HG02840 (cell line): ENCODE measurements around the gene SCARF1.

Source experiments
- ATAC-seq: cut with Tn5 transposase; IDR thresholded peaks from one replicate; pipeline ENCODE4 v1.9.1; 2021; ENCODE audit warnings: mild to moderate bottlenecking, moderate library complexity, moderate number of reproducible peaks; ENCODE audit not compliant: unreplicated experiment, low FRiP score

Gene SCARF1

DNA sequence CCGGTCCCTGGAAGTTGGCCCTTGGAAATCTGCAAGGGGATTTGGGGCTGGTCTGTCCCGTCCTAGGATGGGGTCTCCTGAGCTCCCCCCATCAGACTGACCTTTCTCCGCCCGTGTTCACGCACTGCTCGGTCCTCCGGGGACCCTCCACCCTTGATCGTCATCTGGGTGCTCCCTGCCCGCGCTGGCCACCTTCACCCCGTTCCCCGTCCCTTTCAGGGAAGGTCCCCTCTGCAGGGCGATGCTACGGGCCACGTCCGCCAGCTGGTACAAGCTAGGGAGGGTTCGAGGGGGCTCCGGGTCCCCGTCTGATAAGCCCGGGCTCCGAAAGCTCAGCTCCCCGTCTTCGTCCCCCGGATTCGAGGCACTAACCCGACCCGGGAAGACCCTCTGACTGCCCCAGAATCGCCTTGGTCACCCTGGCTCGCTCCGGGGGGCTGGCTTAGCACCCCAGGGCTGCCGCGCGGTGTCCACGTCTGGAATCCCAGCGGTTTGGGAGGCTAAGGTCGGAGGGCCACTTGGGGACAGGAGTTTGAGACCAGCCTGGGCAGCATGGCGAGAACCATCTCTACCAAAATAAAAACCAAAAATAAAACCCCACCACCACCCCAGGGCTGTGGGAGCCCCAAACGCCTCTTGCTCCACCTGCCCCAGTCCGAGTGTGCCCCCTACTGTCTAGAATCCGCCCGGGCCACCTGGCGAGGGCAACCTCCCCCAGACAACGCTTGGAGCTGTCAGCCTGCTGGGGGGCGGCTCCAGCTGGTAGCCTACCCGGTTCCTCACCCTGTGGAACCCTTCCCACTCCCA is 15.8 kb downstream of the SCARF1 start:
- ATAC-seq: no peak

- peak; percentile 49 for ATAC-seq
Measured at GRCh38 chr17:1628856-1629503, 16.6 kb downstream of the SCARF1 start.

- ATAC-seq: peak; percentile 61
Measured at GRCh38 chr17:1627982-1628855, 17.3 kb downstream of the SCARF1 start, which contains the start of gene SLC43A2. Gene SLC43A2 (minus strand): TSS chr17:1628834. CDS start chr17:1627874, 960 bp downstream.

- ATAC-seq: no peak
Measured at GRCh38 chr17:1627182-1627981, 18.1 kb downstream of the SCARF1 start.

DNA sequence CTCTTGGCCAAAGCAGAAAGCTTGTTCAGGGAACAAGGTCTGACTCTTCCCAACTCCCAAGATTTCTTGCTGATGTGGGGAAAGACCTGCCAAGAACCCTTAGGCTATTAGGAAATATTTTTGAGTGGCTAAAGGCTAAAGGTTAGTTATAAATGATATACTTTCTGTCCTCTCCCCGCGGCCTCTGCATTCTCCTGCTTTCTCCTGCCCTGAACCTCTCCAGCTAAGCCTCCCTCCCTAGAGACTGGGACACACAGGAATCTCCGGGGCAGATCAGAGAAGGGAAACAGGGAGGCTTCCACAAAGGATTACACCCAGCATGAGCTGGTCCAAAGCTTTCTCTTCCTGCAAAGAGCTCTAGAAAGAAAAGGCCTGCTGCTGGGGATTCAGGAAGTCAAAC is 19.2 kb downstream of the SCARF1 start:
- ATAC-seq: no peak

DNA sequence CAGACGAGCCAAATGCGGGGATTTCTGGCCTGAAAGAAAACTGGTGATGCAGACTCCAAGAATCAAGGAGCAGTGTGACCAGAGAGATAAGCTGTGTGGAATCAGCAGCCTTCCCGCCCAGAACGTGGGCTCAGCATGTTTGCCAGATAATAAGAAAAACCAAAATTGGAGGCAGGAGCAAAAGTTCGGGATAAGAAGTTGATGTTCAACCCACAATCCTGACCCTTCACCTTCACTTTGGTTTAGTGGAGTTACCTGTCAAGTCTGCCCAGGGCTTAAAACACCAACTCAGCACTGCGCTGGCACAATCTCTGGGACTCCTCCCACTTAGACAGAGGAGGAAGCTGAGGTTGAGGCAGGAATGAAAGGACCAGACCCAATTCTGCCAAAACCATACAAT is 20.0 kb downstream of the SCARF1 start:
- no peak for ATAC-seq

DNA sequence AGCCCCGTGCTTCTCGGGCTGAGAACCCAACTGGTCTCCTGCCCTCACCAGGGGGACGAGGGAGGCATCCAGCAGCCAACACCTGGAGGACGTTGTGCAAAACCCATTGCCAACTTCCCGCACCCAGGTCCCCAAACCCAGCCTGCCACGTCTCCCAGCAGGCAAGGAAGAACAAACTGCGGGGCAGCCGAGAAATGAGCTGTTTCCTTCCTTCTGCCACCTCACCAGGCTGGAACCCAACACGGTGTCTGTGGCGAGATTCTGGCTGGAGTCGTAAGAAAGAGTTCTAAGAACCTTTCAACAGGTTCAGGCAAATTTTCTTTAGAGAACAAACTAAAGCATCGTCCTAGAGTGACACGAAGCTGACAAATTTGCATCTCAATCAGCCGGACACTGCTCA is 20.5 kb downstream of the SCARF1 start:
- ATAC-seq: no peak

- ATAC-seq: no peak
Measured at GRCh38 chr17:1624650-1625049, 20.9 kb downstream of the SCARF1 start.

- no peak for ATAC-seq
Measured at GRCh38 chr17:1623057-1623630, 22.4 kb downstream of the SCARF1 start.

DNA sequence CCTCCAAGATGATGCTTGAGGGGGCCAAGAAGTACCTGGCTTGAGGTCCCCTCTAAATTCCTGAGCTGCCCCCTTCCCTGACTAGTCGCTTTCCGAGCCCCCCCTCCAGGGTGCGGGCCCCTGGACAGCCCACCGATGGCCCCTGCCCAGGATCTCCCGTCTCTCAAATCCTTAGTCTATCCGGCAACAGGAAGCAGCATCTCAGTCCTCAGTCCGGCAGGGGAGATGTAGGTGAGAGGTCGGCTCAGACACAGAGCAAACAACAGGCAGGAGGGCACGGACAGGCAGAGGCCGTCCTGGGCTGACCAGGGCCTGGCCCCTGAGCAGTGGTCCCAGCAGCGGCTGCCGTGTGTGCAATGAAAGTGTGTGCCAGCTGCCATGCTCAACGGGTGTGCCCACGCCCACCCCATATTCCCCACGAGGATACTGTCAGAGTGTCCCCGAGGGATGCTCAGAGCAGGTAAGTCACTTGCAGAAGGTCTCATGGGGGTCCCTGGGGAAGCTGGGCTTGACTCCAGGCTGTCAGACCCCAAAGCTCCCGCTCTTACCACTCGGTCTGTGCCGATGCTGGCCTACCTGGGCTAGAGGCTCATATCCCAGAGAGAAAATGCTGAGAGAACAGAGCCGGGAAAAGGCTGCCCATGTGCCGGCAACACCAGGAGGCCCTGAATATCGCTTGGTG is 24.1 kb downstream of the SCARF1 start:
- ATAC-seq: no peak

- ATAC-seq: no peak
Measured at GRCh38 chr17:1620486-1620885, 25.0 kb downstream of the SCARF1 start.

- ATAC-seq: no peak
Measured at GRCh38 chr17:1617620-1618174, 27.8 kb downstream of the SCARF1 start.

DNA sequence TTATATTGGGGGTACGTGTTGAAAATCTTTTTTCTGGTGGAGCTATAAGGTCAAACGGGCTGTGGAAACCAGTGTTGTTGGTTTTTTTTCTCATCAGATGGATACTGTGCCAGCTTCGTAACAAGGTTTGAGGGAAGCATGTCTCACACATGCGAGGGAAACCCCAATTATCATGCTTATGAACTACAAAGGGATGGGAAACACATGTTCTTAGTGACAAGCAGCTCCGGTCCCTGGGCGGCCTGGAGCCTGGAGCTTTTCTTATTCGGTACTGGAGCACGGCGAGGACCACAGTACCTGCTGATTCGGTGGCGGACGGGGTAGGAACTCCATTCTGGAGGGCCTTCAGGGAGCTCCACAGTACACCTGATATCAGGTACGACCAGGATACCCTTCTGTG is 29.4 kb downstream of the SCARF1 start:
- ATAC-seq: no peak

GRCh38 chr17:1612400-1612799 is 33.1 kb downstream of the SCARF1 start:
- no peak for ATAC-seq

DNA sequence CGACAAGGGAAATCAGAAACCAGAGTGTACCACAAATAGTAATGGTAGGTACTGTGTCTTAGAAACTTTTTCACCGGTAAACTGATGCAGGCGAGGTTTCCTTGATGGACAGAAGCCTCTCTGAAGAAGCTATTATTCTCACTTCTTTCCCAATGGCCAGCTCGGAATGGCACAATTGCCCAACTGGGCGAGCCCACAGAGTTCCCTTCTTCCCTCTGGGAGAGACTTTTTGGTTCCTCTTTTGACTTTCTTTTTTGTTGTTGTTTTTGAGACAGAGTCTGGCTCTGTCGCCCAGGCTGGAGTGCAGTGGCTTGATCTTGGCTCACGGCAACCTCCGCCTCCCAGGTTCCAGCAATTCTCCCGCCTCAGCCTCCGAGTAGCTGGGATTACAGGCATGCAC is 33.8 kb downstream of the SCARF1 start:
- no peak for ATAC-seq

GRCh38 chr17:1608676-1609075 is 36.9 kb downstream of the SCARF1 start:
- ATAC-seq: no peak

DNA sequence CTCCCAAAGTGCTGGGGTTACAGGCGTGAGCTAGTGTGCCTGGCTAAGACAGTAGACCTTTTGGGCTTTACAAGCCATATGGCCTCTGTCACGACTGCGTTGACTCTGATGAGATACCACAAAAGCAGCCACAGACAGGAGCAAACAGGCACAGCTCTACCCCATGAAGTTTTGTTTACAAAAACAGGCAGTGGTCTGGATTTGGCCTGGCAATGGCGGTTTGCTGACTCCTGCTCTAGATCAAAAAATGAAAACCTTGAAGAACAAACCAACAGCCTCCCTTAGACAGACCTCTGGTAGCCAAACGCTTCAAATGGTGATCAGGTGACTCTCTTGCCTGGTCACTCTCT is 37.6 kb downstream of the SCARF1 start:
- no peak for ATAC-seq

GRCh38 chr17:1606352-1606985 is 39.1 kb downstream of the SCARF1 start:
- no peak for ATAC-seq
